Fibroblast of skin of right biceps (primary cell): ENCODE data around the gene KRTAP3-3.
"Not testable (repeated sequence)": the region's sequence is repeated elsewhere in the genome, so short reads cannot be mapped to it uniquely, and the experiment has no call there.

Source experiments
- DNase-seq: peaks from one replicate; pipeline ENCODE4 v3.0.0-alpha.2; 2013

KRTAP3-3 gene

GRCh38 chr17:41003926-41004325, 10.0 kb upstream of the KRTAP3-3 start:
- no peak for DNase-seq

- peak; percentile 49 for DNase-seq
Observed at GRCh38 chr17:41002814-41003213, 8.8 kb upstream of the KRTAP3-3 start.

GRCh38 chr17:41001795-41002194, 7.8 kb upstream of the KRTAP3-3 start:
- no peak for DNase-seq

- DNase-seq: not testable (repeated sequence)
Observed at GRCh38 chr17:40999563-40999962, 5.6 kb upstream of the KRTAP3-3 start, which contains the start of gene KRTAP3-2. Gene KRTAP3-2, minus strand, starts transcription at chr17:40999906. Its CDS starts 53 bp downstream, at chr17:40999853.

GRCh38 chr17:40997361-40997760, 3.4 kb upstream of the KRTAP3-3 start:
- DNase-seq: no peak

GRCh38 chr17:40996829-40997228, 2.9 kb upstream of the KRTAP3-3 start:
- no peak for DNase-seq

- DNase-seq: no peak
Observed at GRCh38 chr17:40995116-40995515, 1.2 kb upstream of the KRTAP3-3 start.

- no peak for DNase-seq
Observed at GRCh38 chr17:40993084-40993483, 880 bp downstream of the KRTAP3-3 start.

GRCh38 chr17:40992666-40993065, 1.3 kb downstream of the KRTAP3-3 start:
- no peak for DNase-seq

GRCh38 chr17:40986920-40987319, 7.0 kb downstream of the KRTAP3-3 start:
- DNase-seq: no peak

GRCh38 chr17:40984226-40984625, 9.7 kb downstream of the KRTAP3-3 start, which contains the start of gene KRT40:
Gene KRT40, minus strand, starts transcription at chr17:40984326. Its CDS starts 53 bp downstream, at chr17:40984273.
- no peak for DNase-seq

- DNase-seq: no peak
Observed at GRCh38 chr17:40981115-40981514, 12.8 kb downstream of the KRTAP3-3 start.

- DNase-seq: peak; percentile 42
Observed at GRCh38 chr17:40980596-40980995, 13.4 kb downstream of the KRTAP3-3 start.

- DNase-seq: no peak
Observed at GRCh38 chr17:40980117-40980516, 13.8 kb downstream of the KRTAP3-3 start.

GRCh38 chr17:40978575-40979151, 15.3 kb downstream of the KRTAP3-3 start:
- DNase-seq: no peak

GRCh38 chr17:40975516-40975915, 18.4 kb downstream of the KRTAP3-3 start:
- DNase-seq: no peak

GRCh38 chr17:40974366-40974765, 19.6 kb downstream of the KRTAP3-3 start:
- DNase-seq: no peak

GRCh38 chr17:40967582-40967981, 26.4 kb downstream of the KRTAP3-3 start:
- DNase-seq: no peak

GRCh38 chr17:40966848-40967247, 27.1 kb downstream of the KRTAP3-3 start, which contains the start of gene KRT39:
Gene KRT39, minus strand, starts transcription at chr17:40966948. Its CDS starts 92 bp downstream, at chr17:40966856.
- DNase-seq: no peak

- peak; percentile 26 for DNase-seq
Observed at GRCh38 chr17:40963838-40964237, 30.1 kb downstream of the KRTAP3-3 start.

- DNase-seq: no peak
Observed at GRCh38 chr17:40962059-40962561, 31.9 kb downstream of the KRTAP3-3 start.

- DNase-seq: no peak
Observed at GRCh38 chr17:40961591-40961990, 32.4 kb downstream of the KRTAP3-3 start.

- no peak for DNase-seq
Observed at GRCh38 chr17:40960144-40960543, 33.8 kb downstream of the KRTAP3-3 start.

- no peak for DNase-seq
Observed at GRCh38 chr17:40958086-40958953, 35.6 kb downstream of the KRTAP3-3 start.
